Mesenchymal stem cell (in vitro differentiated cells and primary cell): ENCODE data around the gene LRRC45.

Experiments used
- DNase-seq: peaks from one replicate; pipeline ENCODE4 v3.0.0-alpha.2; 2013
- H2AFZ ChIP-seq: one replicate; pipeline ENCODE4 v1.6.1; 2013; ENCODE audit warnings: low read depth, mild to moderate bottlenecking, control low read depth, inconsistent platforms, low read length, moderate library complexity
- H2AK5ac ChIP-seq: 2 replicates; pipeline ENCODE4 v1.6.1; 2013; ENCODE audit warnings: low read length, moderate library complexity, mild to moderate bottlenecking, inconsistent platforms; ENCODE audit not compliant: severe bottlenecking
- H2BK120ac ChIP-seq: one replicate; pipeline ENCODE4 v1.6.1; 2013; ENCODE audit warnings: low read depth, mild to moderate bottlenecking, inconsistent platforms, low read length, moderate library complexity
- H2BK12ac ChIP-seq, 2 experiments: one replicate each; pipeline ENCODE4 v1.6.1; 2013; ENCODE audit warnings: inconsistent platforms in 2 of 2, low read length in 2 of 2, mild to moderate bottlenecking in 2 of 2, moderate library complexity in 2 of 2, control low read depth in 1 of 2
- H2BK15ac ChIP-seq: one replicate; pipeline ENCODE4 v1.6.1; 2013; ENCODE audit warnings: mild to moderate bottlenecking, low read depth, inconsistent platforms; ENCODE audit not compliant: poor library complexity, severe bottlenecking
- H2BK5ac ChIP-seq: 2 replicates; pipeline ENCODE4 v1.6.1; 2013; ENCODE audit warnings: low read depth, mild to moderate bottlenecking, low read length, control low read depth, inconsistent platforms; ENCODE audit not compliant: poor library complexity, severe bottlenecking
- H3K14ac ChIP-seq, 2 experiments: one replicate each; pipeline ENCODE4 v1.6.1; 2013; ENCODE audit warnings: inconsistent platforms in 2 of 2, low read length in 2 of 2, control low read depth in 1 of 2, mild to moderate bottlenecking in 1 of 2, moderate library complexity in 1 of 2
- H3K18ac ChIP-seq, 2 experiments: one replicate each; pipeline ENCODE4 v1.6.1; 2013; ENCODE audit warnings: inconsistent platforms in 2 of 2, low read length in 2 of 2, control low read depth in 1 of 2, low read depth in 1 of 2, mild to moderate bottlenecking in 1 of 2
- H3K23ac ChIP-seq, 2 experiments: one replicate each; pipeline ENCODE4 v1.6.1; 2013; ENCODE audit warnings: inconsistent platforms in 2 of 2, low read length in 2 of 2, mild to moderate bottlenecking in 2 of 2, moderate library complexity in 2 of 2, control low read depth in 1 of 2
- H3K27ac ChIP-seq: 2 replicates; pipeline ENCODE4 v1.5.1; 2013; ENCODE audit warnings: mild to moderate bottlenecking, moderate library complexity, low read length, control low read depth, inconsistent platforms; ENCODE audit not compliant: poor library complexity, severe bottlenecking
- H3K27me3 ChIP-seq, 2 experiments: 2 replicates each; pipeline versions ENCODE4 v1.6.1 to v1.7.0; 2013; ENCODE audit warnings: low read length in 2 of 2, mild to moderate bottlenecking in 2 of 2, moderate library complexity in 2 of 2, control low read depth in 1 of 2, inconsistent platforms in 1 of 2; ENCODE audit not compliant: control insufficient read depth in 1 of 2, insufficient read depth in 1 of 2
- H3K36me3 ChIP-seq, 2 experiments: 2 replicates each; pipeline versions ENCODE4 v1.6.1 to v1.7.0; 2013; ENCODE audit warnings: low read length in 2 of 2, control low read depth in 1 of 2, inconsistent platforms in 1 of 2, low read depth in 1 of 2, mild to moderate bottlenecking in 1 of 2; ENCODE audit not compliant: insufficient read depth in 2 of 2, control insufficient read depth in 1 of 2
- H3K4ac ChIP-seq, 2 experiments: one replicate each; pipeline ENCODE4 v1.6.1; 2013; ENCODE audit warnings: inconsistent platforms in 2 of 2, low read length in 2 of 2, mild to moderate bottlenecking in 2 of 2, moderate library complexity in 2 of 2, control low read depth in 1 of 2, low read depth in 1 of 2
- H3K4me1 ChIP-seq: 2 replicates; pipeline ENCODE4 v1.6.1; 2013; ENCODE audit warnings: low read depth, low read length, control low read depth; ENCODE audit not compliant: control insufficient read depth, insufficient read depth
- H3K4me2 ChIP-seq: 2 replicates; pipeline ENCODE4 v1.6.1; 2013; ENCODE audit warnings: low read length, mild to moderate bottlenecking, inconsistent platforms; ENCODE audit not compliant: poor library complexity, severe bottlenecking
- H3K4me3 ChIP-seq, 2 experiments: 2 replicates each; pipeline versions ENCODE4 v1.5.1 to v1.7.0; 2013; ENCODE audit warnings: low read length in 2 of 2, mild to moderate bottlenecking in 2 of 2, control low read depth in 1 of 2, low read depth in 1 of 2; ENCODE audit not compliant: insufficient read depth in 1 of 2
- H3K79me1 ChIP-seq: replicated peaks from 2 replicates; pipeline ENCODE4 v1.6.1; 2013; ENCODE audit warnings: mild to moderate bottlenecking, control low read depth, low read length, inconsistent platforms; ENCODE audit not compliant: poor library complexity, severe bottlenecking
- H3K9ac ChIP-seq: 2 replicates; pipeline ENCODE4 v1.7.0; 2013; ENCODE audit warnings: mild to moderate bottlenecking, low read length, moderate library complexity
- H3K9me3 ChIP-seq: 2 replicates; pipeline ENCODE4 v1.7.0; 2013; ENCODE audit warnings: mild to moderate bottlenecking, low read length; ENCODE audit not compliant: control insufficient read depth
- H4K8ac ChIP-seq: one replicate; pipeline ENCODE4 v1.6.1; 2013; ENCODE audit warnings: inconsistent platforms, mild to moderate bottlenecking, low read length, moderate library complexity
- H4K91ac ChIP-seq: one replicate; pipeline ENCODE4 v1.6.1; 2013; ENCODE audit warnings: mild to moderate bottlenecking, low read length, inconsistent platforms
- whole genome bisulfite sequencing: methylation state at CpG from one replicate; pipeline ENCODE4 v1.1.7; 2013; ENCODE audit warnings: mixed read lengths; 5-methylcytosine and 5-hydroxymethylcytosine counted together

The LRRC45 gene

DNA sequence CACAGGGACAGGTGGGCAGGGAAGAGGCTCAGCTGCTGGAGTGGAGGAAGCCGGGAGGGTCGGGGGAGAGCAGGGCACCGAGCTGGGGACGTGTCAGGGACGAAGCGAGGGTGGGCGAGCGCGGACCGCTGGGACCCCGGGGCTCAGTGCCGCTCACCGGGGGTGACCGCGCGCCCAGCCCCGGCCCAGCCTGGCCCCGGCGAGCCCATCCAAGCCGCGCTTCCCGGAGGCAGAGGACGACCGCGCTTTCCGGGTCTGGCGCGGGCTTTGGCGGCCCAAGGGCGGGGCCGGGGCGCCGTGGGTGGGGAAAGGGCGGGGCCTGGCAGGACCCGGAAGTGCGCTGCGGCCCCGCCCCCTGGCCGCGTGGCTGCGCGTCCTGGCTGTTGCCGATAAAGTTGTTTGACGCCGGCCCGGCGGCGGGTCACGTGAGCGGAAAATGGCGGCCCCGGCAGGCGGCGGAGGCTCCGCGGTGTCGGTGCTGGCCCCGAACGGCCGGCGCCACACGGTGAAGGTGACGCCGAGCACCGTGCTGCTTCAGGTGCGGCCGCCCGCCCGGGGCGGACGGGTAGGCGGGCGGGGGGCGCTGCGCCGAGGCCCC lies 45.8 kb upstream of the LRRC45 start, which contains the start of gene ASPSCR1:
TSS of gene ASPSCR1 (plus strand) at position 419 of the 598 bp plus-strand sequence. CDS start at position 437, 18 bp downstream.
- peak within 1 kb of the TSS in 1 of 2 experiments; percentile 6 for H3K23ac ChIP-seq
- H4K8ac ChIP-seq: peak within 1 kb of the TSS; percentile 95
- H3K9me3 ChIP-seq: peaks cover 5% of the 10 kb centered on the region
- peak within 1 kb of the TSS; percentile 93 to 98 for H3K18ac ChIP-seq
- peaks cover 19 to 20% of the 10 kb centered on the region in 2 experiments for H3K36me3 ChIP-seq
- peak within 1 kb of the TSS; percentile 100 for H2BK5ac ChIP-seq
- H2BK12ac ChIP-seq: peak within 1 kb of the TSS; percentile 24 to 61
- H3K4me2 ChIP-seq: peak within 1 kb of the TSS; percentile 75
- peaks cover 16% of the 10 kb centered on the region for H3K4me1 ChIP-seq
- peak within 1 kb of the TSS; percentile 87 for H2AFZ ChIP-seq
- peak within 1 kb of the TSS; percentile 86 to 89 for H3K4me3 ChIP-seq
- peak within 1 kb of the TSS; percentile 94 for H3K9ac ChIP-seq
- peak within 1 kb of the TSS; percentile 90 to 94 for H3K4ac ChIP-seq
- peak within 1 kb of the TSS; percentile 98 for H2BK15ac ChIP-seq
- peak within 1 kb of the TSS; percentile 99 for H4K91ac ChIP-seq
- H3K27ac ChIP-seq: no peak within 1 kb of the TSS
- DNase-seq: peak; percentile 89
- peak within 1 kb of the TSS; percentile 9 for H2AK5ac ChIP-seq
- H2BK120ac ChIP-seq: peak within 1 kb of the TSS; percentile 99
- peaks cover 0 to 6% of the 10 kb centered on the region in 2 experiments for H3K27me3 ChIP-seq
- H3K14ac ChIP-seq: peak within 1 kb of the TSS in 1 of 2 experiments; percentile 95
- H3K79me1 ChIP-seq: peaks cover 25% of the 10 kb centered on the region
- WGBS: under 1% methylated on average over 63 of the region's 76 CpGs

DNA sequence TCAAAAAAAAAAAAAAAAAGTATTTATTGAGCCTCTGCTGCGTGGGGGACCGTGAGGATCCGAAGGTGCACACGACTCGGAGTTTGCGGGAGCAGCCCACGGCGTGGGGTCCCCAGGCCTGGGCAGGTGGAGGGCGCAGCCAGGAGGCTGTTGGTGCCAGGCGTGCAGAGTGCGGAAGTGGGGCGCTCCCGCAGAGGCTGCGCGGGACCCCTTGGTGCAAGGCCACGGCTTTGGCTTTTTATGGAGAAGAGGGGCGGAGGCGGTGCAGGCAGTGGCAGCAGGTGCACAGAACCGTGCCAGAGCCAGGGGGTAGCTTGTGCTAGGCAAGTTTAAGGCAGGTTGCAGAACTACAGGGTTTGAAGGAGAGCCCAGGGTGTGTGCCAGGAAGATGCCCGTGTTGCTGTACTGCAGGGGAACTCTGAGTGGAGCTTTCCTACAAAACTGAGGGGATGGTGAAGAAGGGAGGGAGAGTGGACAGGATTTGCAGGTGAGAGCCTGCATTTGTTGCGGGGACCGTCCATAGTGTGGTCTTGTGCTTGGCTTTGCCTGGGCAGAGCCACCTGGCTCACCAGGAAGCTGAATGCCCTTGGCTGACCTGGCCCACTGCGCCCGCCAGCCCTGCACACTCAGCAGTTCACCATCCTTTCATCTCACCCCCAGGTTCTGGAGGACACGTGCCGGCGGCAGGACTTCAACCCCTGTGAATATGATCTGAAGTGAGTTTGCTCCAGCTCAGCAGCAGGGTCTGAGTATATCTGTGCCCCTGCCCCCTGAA lies 44.4 kb upstream of the LRRC45 start:
- Histone ChIP-seq H3K4me2 (peak overlapping the region; percentile 40), H3K27ac (no peak overlapping the region), H3K27me3 (peaks cover 0 to 6% of the 10 kb centered on the region in 2 experiments), H3K23ac (no peak overlapping the region), H2BK5ac (no peak overlapping the region), H2BK12ac (peak overlapping the region in 1 of 2 experiments; percentile 90), H2BK120ac (no peak overlapping the region), H2BK15ac (peak overlapping the region; percentile 34), H3K4ac (peak overlapping the region in 1 of 2 experiments; percentile 74), H2AK5ac (peak overlapping the region; percentile 9), H3K4me3 (peak overlapping the region; percentile 28 to 89), H3K4me1 (peaks cover 16% of the 10 kb centered on the region), H3K9ac (peak overlapping the region; percentile 94), H3K14ac (peak overlapping the region in 1 of 2 experiments; percentile 66), H4K8ac (peak overlapping the region; percentile 46), H3K79me1 (peaks cover 27% of the 10 kb centered on the region), H3K9me3 (peaks cover under 1% of the 10 kb centered on the region), H3K18ac (peak overlapping the region in 1 of 2 experiments; percentile 83), H4K91ac (peak overlapping the region; percentile 53), H3K36me3 (peaks cover 21 to 27% of the 10 kb centered on the region in 2 experiments), H2AFZ (no peak overlapping the region)
- no peak for DNase-seq
- WGBS: 96% methylated on average over 23 of the region's 27 CpGs

DNA sequence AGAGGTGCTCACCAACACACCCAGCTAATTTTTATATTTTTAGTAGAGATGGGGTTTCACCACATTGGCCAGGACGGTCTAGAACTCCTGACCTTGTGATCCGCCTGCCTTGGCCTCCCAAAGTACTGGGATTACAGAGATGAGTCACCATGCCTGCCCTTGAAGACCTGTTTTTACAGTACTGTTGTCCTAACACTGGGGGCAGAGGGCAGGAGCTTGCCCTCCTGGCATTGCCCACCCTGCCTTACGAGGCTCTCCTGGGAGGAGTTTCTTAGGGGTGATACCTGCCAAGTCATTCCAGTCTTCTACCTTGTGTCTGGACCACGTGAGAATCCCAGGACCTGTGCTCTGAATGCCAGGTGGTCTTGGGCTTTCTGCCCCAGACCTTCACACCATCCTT lies 43.0 kb upstream of the LRRC45 start:
- H3K9me3 ChIP-seq: no peaks in the 10 kb centered on the region

More for the DNA sequence above, 43.0 kb upstream of the LRRC45 start:
- Histone ChIP-seq H2AK5ac (no peak overlapping the region), H3K14ac (no peak overlapping the region), H3K9ac (no peak overlapping the region), H4K91ac (no peak overlapping the region), H2BK12ac (no peak overlapping the region), H2BK15ac (no peak overlapping the region), H2BK120ac (no peak overlapping the region), H2BK5ac (no peak overlapping the region), H3K4me3 (no peak overlapping the region), H3K36me3 (peaks cover 32 to 41% of the 10 kb centered on the region in 2 experiments), H3K4ac (no peak overlapping the region), H3K4me1 (peaks cover 20% of the 10 kb centered on the region), H3K79me1 (peaks cover 30% of the 10 kb centered on the region), H3K27ac (no peak overlapping the region), H4K8ac (no peak overlapping the region), H3K18ac (no peak overlapping the region), H3K23ac (no peak overlapping the region), H3K4me2 (no peak overlapping the region), H2AFZ (no peak overlapping the region), H3K27me3 (peaks cover 0 to 6% of the 10 kb centered on the region in 2 experiments)
- DNase-seq: no peak
- WGBS: 95% methylated on average over 4 of the region's 4 CpGs
